Measurements from ENCODE around the gene PDE6A.

- no peak for TF ChIP-seq ZNF431 (CRISPR knock-in tag; IDR thresholded peaks at IDR 0.05)
- TF ChIP-seq RAD21 (CRISPR knock-in tag; conservative IDR thresholded peaks at IDR 0.05 in 1 of 2, IDR thresholded peaks at IDR 0.05 in 1 of 2), result no peak
- TF ChIP-seq CTCF (IDR thresholded peaks at IDR 0.05 in 2 of 3, conservative IDR thresholded peaks at IDR 0.05 in 1 of 3; ENCODE audit: insufficient read depth in 2 of 3, low read depth in 1 of 3, low read length in 3 of 3), result no peak
- TF ChIP-seq, protein P1, sequence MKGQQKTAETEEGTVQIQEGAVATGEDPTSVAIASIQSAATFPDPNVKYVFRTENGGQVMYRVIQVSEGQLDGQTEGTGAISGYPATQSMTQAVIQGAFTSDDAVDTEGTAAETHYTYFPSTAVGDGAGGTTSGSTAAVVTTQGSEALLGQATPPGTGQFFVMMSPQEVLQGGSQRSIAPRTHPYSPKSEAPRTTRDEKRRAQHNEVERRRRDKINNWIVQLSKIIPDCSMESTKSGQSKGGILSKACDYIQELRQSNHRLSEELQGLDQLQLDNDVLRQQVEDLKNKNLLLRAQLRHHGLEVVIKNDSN (CRISPR knock-in tag; IDR thresholded peaks at IDR 0.05), result no peak
- TF ChIP-seq, protein P2, sequence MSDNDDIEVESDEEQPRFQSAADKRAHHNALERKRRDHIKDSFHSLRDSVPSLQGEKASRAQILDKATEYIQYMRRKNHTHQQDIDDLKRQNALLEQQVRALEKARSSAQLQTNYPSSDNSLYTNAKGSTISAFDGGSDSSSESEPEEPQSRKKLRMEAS (CRISPR knock-in tag; IDR thresholded peaks at IDR 0.05), result no peak
- no peak for TF ChIP-seq ZKSCAN8 (CRISPR knock-in tag; IDR thresholded peaks at IDR 0.05)
- TF ChIP-seq ZNF551 (CRISPR knock-in tag; IDR thresholded peaks at IDR 0.05), result no peak
- TF ChIP-seq, protein P3, sequence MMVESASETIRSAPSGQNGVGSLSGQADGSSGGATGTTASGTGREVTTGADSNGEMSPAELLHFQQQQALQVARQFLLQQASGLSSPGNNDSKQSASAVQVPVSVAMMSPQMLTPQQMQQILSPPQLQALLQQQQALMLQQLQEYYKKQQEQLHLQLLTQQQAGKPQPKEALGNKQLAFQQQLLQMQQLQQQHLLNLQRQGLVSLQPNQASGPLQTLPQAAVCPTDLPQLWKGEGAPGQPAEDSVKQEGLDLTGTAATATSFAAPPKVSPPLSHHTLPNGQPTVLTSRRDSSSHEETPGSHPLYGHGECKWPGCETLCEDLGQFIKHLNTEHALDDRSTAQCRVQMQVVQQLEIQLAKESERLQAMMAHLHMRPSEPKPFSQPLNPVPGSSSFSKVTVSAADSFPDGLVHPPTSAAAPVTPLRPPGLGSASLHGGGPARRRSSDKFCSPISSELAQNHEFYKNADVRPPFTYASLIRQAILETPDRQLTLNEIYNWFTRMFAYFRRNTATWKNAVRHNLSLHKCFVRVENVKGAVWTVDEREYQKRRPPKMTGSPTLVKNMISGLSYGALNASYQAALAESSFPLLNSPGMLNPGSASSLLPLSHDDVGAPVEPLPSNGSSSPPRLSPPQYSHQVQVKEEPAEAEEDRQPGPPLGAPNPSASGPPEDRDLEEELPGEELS (CRISPR knock-in tag; IDR thresholded peaks at IDR 0.05; ENCODE audit: borderline replicate concordance), result no peak
- no peak for TF ChIP-seq ZNF398 (CRISPR knock-in tag; IDR thresholded peaks at IDR 0.05)
- TF ChIP-seq ZNF354B (CRISPR knock-in tag; IDR thresholded peaks at IDR 0.05), result no peak
- TF ChIP-seq POLR2AphosphoS5 (IDR thresholded peaks at IDR 0.05; ENCODE audit: control insufficient read depth, insufficient read depth, low read depth, low read length), result no peak
Measured at GRCh38 chr5:149840226-149840825, 104.3 kb downstream of the PDE6A start.
